Keratinocyte (primary cell): ENCODE results near the gene PHKA2. TPM values are rescaled to one million over a fixed set of nuclear protein-coding genes. Genes with fewer than 3 reads are reported as not detected.

ENCODE experiments used
- DNase-seq: peaks from one replicate; pipeline ENCODE4 v3.0.0-alpha.2; 2011; ENCODE audit warnings: low read depth, missing footprints, low spot score
- FAIRE-seq: peaks from 2 replicates; lab custom pipeline; 2011; peaks lifted over from hg19 to GRCh38; lab: Jason Lieb, UNC
- H2AFZ ChIP-seq: 2 replicates; pipeline ENCODE4 v1.6.0; 2012; ENCODE audit warnings: low read length, control low read depth, inconsistent platforms; ENCODE audit not compliant: control insufficient read depth
- H3K27ac ChIP-seq: 2 replicates; pipeline ENCODE4 v1.5.1; 2011; ENCODE audit warnings: low read length; ENCODE audit not compliant: control insufficient read depth, insufficient read depth
- H3K27me3 ChIP-seq: 3 replicates; pipeline ENCODE4 v1.6.0; 2011; ENCODE audit warnings: low read length; ENCODE audit not compliant: control insufficient read depth, insufficient read depth; ENCODE audit errors: extremely low read depth
- H3K36me3 ChIP-seq, 2 experiments: 2 replicates in 1 of 2; 3 replicates in 1 of 2; pipeline ENCODE4 v1.5.1; 2011; ENCODE audit warnings: low read length in 2 of 2, mild to moderate bottlenecking in 1 of 2; ENCODE audit not compliant: control insufficient read depth in 2 of 2, insufficient read depth in 2 of 2; ENCODE audit errors: extremely low read depth in 1 of 2
- H3K4me1 ChIP-seq: 3 replicates; pipeline ENCODE4 v1.5.1; 2011; ENCODE audit warnings: low read length; ENCODE audit not compliant: control insufficient read depth, insufficient read depth; ENCODE audit errors: extremely low read depth
- H3K4me2 ChIP-seq: 3 replicates; pipeline ENCODE4 v1.6.0; 2011; ENCODE audit warnings: low read depth, low read length; ENCODE audit not compliant: control insufficient read depth, insufficient read depth; ENCODE audit errors: extremely low read depth
- H3K4me3 ChIP-seq, 3 experiments: fragments of 200-600 bp in 1 of 3; sonication (generic) in 1 of 3; 2 replicates in 2 of 3; 3 replicates in 1 of 3; pipeline ENCODE4 v1.5.1; 2011 to 2016; ENCODE audit warnings: low read length in 3 of 3, mild to moderate bottlenecking in 3 of 3, control low read depth in 2 of 3, inconsistent platforms in 1 of 3, low read depth in 1 of 3, mixed read lengths in 1 of 3, mixed run types in 1 of 3, moderate library complexity in 1 of 3; ENCODE audit not compliant: control insufficient read depth in 2 of 3, insufficient read depth in 2 of 3; ENCODE audit errors: extremely low read depth in 1 of 3
- H3K79me2 ChIP-seq: 2 replicates; pipeline ENCODE4 v1.6.0; 2012; ENCODE audit warnings: low read length; ENCODE audit not compliant: control insufficient read depth, insufficient read depth
- H3K9ac ChIP-seq: 3 replicates; pipeline ENCODE4 v1.6.0; 2011; ENCODE audit warnings: low read length; ENCODE audit not compliant: control insufficient read depth, insufficient read depth; ENCODE audit errors: extremely low read depth
- H3K9me1 ChIP-seq: 3 replicates; pipeline ENCODE4 v1.6.0; 2011; ENCODE audit warnings: low read length; ENCODE audit not compliant: control insufficient read depth, insufficient read depth; ENCODE audit errors: extremely low read depth
- H3K9me3 ChIP-seq: 2 replicates; pipeline ENCODE4 v1.5.1; 2012; ENCODE audit warnings: low read depth, low read length; ENCODE audit not compliant: control insufficient read depth
- H4K20me1 ChIP-seq: 3 replicates; pipeline ENCODE4 v1.6.0; 2011; ENCODE audit warnings: low read length; ENCODE audit not compliant: control insufficient read depth, insufficient read depth; ENCODE audit errors: extremely low read depth
- EZH2 ChIP-seq: IDR thresholded peaks from one replicate; pipeline ENCODE4 v1.6.1; 2012; ENCODE audit warnings: inconsistent platforms, mild to moderate bottlenecking, low read length, moderate library complexity
- dilution Hi-C: fragments of 300-500 bp; cut with MboI; formaldehyde crosslinking; loops from one replicate; pipeline ENCODE4 v1.7.0; 2020; ENCODE audit warnings: low sequenced_read_pairs; ENCODE audit not compliant: extremely low pct_ligation_motif_present
- polyA plus RNA-seq, 5 experiments: library from polyadenylated mRNA; depleted of rRNA in 3 of 5; stranded (reverse) in 3 of 5; stranded (forward) in 1 of 5; unstranded in 1 of 5; fragments of >200 nt; gene quantifications; 1 replicate in 1 of 5; 2 replicates in 3 of 5; 3 replicates in 1 of 5; pipeline versions ENCODE4 v1.2.1 to v1.2.3, GENCODE V29; 2011 to 2012; ENCODE audit warnings: missing spikeins in 2 of 5, low read depth in 1 of 5, low replicate concordance in 1 of 5
- TF ChIP-seq, protein P1 (sequence below), 3 experiments: IDR thresholded peaks in 1 of 3; conservative IDR thresholded peaks in 1 of 3; optimal IDR thresholded peaks in 1 of 3; 2 replicates in 2 of 3; 3 replicates in 1 of 3; pipeline versions ENCODE3 to v1.5.1; 2011; ENCODE audit warnings: low read length in 3 of 3, mild to moderate bottlenecking in 3 of 3, moderate library complexity in 2 of 3, control low read depth in 1 of 3, inconsistent platforms in 1 of 3; ENCODE audit not compliant: insufficient read depth in 2 of 3; ENCODE audit errors: extremely low read depth in 1 of 3

Gene PHKA2
- polyA plus RNA-seq, 1 donor (not counting 4 experiments of a cell fraction or from before 2014, with no cell fraction given) = 14.1 TPM

DNA sequence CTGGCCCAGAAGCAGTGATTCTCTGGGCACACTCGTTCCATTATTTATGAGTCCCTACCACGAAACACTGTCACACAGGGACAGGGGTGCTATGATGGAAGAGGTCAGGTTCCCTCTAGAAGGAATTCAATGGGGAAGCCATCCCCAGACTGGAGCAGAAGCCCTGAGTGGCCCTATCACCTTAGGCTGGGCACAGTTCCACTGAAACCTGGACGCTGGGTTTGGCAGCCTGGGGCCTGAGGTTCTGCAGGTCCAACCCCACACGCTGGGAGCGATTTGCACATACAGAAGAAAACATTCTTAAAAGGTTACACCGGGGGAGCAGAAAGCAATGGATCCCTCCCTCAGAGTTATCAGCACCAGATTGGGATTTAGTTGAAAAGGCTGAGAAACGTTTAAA is 63.3 kb downstream of the PHKA2 start:
- H3K9ac ChIP-seq = no peak overlapping the region
- TF ChIP-seq, protein P1, sequence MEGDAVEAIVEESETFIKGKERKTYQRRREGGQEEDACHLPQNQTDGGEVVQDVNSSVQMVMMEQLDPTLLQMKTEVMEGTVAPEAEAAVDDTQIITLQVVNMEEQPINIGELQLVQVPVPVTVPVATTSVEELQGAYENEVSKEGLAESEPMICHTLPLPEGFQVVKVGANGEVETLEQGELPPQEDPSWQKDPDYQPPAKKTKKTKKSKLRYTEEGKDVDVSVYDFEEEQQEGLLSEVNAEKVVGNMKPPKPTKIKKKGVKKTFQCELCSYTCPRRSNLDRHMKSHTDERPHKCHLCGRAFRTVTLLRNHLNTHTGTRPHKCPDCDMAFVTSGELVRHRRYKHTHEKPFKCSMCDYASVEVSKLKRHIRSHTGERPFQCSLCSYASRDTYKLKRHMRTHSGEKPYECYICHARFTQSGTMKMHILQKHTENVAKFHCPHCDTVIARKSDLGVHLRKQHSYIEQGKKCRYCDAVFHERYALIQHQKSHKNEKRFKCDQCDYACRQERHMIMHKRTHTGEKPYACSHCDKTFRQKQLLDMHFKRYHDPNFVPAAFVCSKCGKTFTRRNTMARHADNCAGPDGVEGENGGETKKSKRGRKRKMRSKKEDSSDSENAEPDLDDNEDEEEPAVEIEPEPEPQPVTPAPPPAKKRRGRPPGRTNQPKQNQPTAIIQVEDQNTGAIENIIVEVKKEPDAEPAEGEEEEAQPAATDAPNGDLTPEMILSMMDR (optimal IDR thresholded peaks at IDR 0.05 in 1 of 3, IDR thresholded peaks at IDR 0.05 in 1 of 3, conservative IDR thresholded peaks at IDR 0.05 in 1 of 3; ENCODE audit: extremely low read depth in 1 of 3, insufficient read depth in 2 of 3, low read length in 3 of 3) = no peak
- no peak for TF ChIP-seq EZH2
- no peaks in the 10 kb centered on the region for H3K79me2 ChIP-seq
- no peaks in the 10 kb centered on the region for H3K9me3 ChIP-seq
- H3K27ac ChIP-seq = no peak overlapping the region
- peaks cover 2 to 3% of the 10 kb centered on the region in 2 experiments for H3K36me3 ChIP-seq
- dilution Hi-C loops = no loop called here
- no peaks in the 10 kb centered on the region for H4K20me1 ChIP-seq
- FAIRE-seq (no peak), DNase-seq (no peak)
- no peaks in the 10 kb centered on the region for H3K9me1 ChIP-seq
- no peak overlapping the region for H3K4me3 ChIP-seq
- H3K4me2 ChIP-seq = no peak overlapping the region
- no peak overlapping the region for H2AFZ ChIP-seq
- H3K27me3 ChIP-seq = no peaks in the 10 kb centered on the region
- no peaks in the 10 kb centered on the region for H3K4me1 ChIP-seq

- H3K9me3 ChIP-seq = no peaks in the 10 kb centered on the region
- H3K36me3 ChIP-seq = peaks cover 2 to 3% of the 10 kb centered on the region in 2 experiments
- no peak overlapping the region for H3K4me3 ChIP-seq
- no peak overlapping the region for H3K27ac ChIP-seq
- H4K20me1 ChIP-seq = no peaks in the 10 kb centered on the region
- FAIRE-seq = no peak
- H3K27me3 ChIP-seq = no peaks in the 10 kb centered on the region
- no peaks in the 10 kb centered on the region for H3K4me1 ChIP-seq
- no peak overlapping the region for H3K9ac ChIP-seq
- no peak overlapping the region for H2AFZ ChIP-seq
- H3K4me2 ChIP-seq = no peak overlapping the region
- H3K9me1 ChIP-seq = no peaks in the 10 kb centered on the region
- dilution Hi-C loops = no loop called here
- DNase-seq = no peak
- no peak for TF ChIP-seq EZH2
- TF ChIP-seq, protein P1 (optimal IDR thresholded peaks at IDR 0.05 in 1 of 3, IDR thresholded peaks at IDR 0.05 in 1 of 3, conservative IDR thresholded peaks at IDR 0.05 in 1 of 3; ENCODE audit: extremely low read depth in 1 of 3, insufficient read depth in 2 of 3, low read length in 3 of 3) = no peak
- H3K79me2 ChIP-seq = no peaks in the 10 kb centered on the region
Measured at GRCh38 chrX:18920079-18920478, 63.8 kb downstream of the PHKA2 start.
